ENCODE results near the gene CEP250.

DNA sequence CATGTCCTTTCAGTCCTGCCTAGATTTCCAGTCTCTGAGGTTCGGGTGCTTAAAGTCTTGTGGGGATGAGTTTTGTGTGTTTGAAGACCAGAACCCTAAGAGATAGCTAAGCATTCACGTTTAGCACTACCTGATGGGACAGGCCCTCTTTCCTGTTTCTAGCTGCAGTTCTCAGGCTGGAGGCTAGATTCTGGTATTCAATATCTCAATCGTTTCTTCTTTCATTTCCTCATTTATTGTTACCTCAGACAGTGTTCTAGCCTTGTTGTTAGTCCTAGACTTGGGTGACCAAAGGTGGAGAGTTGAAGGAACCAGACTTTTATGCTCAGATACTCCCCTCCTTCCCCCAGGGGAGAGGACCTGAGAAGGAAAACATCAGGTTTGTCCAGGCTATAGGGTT is 16.8 kb downstream of the CEP250 start:
- no peak for TF ChIP-seq POLR2A (IDR thresholded peaks at IDR 0.05)
- TF ChIP-seq, protein P1, sequence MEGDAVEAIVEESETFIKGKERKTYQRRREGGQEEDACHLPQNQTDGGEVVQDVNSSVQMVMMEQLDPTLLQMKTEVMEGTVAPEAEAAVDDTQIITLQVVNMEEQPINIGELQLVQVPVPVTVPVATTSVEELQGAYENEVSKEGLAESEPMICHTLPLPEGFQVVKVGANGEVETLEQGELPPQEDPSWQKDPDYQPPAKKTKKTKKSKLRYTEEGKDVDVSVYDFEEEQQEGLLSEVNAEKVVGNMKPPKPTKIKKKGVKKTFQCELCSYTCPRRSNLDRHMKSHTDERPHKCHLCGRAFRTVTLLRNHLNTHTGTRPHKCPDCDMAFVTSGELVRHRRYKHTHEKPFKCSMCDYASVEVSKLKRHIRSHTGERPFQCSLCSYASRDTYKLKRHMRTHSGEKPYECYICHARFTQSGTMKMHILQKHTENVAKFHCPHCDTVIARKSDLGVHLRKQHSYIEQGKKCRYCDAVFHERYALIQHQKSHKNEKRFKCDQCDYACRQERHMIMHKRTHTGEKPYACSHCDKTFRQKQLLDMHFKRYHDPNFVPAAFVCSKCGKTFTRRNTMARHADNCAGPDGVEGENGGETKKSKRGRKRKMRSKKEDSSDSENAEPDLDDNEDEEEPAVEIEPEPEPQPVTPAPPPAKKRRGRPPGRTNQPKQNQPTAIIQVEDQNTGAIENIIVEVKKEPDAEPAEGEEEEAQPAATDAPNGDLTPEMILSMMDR (IDR thresholded peaks at IDR 0.05), result no peak

Measured in Peyer's patch (tissue), 4 donors.